Loucy (cell line): ENCODE data around the gene PPME1.

Experiments used
- H2AFZ ChIP-seq: fragments of 200-600 bp; sonication (generic); 2 replicates; pipeline ENCODE4 v1.6.0; 2016; ENCODE audit warnings: antibody characterized with exemption, mild to moderate bottlenecking, low read length, moderate library complexity
- H3F3A ChIP-seq: fragments of 200-600 bp; 2 replicates; pipeline ENCODE4 v1.6.0; 2016; ENCODE audit warnings: antibody characterized with exemption, low read depth, mild to moderate bottlenecking
- H3K27me3 ChIP-seq: fragments of 200-600 bp; sonication (generic); 2 replicates; pipeline ENCODE4 v1.6.1; 2014; ENCODE audit warnings: low read length, mild to moderate bottlenecking; ENCODE audit not compliant: insufficient read depth, poor library complexity, severe bottlenecking
- H3K36me3 ChIP-seq: fragments of 200-600 bp; sonication (generic); 2 replicates; pipeline ENCODE4 v1.6.1; 2016; ENCODE audit warnings: low read length; ENCODE audit not compliant: insufficient read depth
- H3K4me1 ChIP-seq: fragments of 200-600 bp; sonication (generic); 2 replicates; pipeline ENCODE4 v1.5.1; 2014; ENCODE audit warnings: low read length, mild to moderate bottlenecking; ENCODE audit not compliant: insufficient read depth, poor library complexity, severe bottlenecking
- H3K4me2 ChIP-seq: fragments of 200-600 bp; sonication (generic); 2 replicates; pipeline ENCODE4 v1.6.0; 2014; ENCODE audit warnings: antibody characterized with exemption, low read length, low read depth, mild to moderate bottlenecking; ENCODE audit not compliant: poor library complexity, severe bottlenecking
- H3K4me3 ChIP-seq: fragments of 200-600 bp; sonication (generic); 2 replicates; pipeline ENCODE4 v1.5.1; 2014; ENCODE audit warnings: low read length, mild to moderate bottlenecking, mixed read lengths; ENCODE audit not compliant: poor library complexity, severe bottlenecking
- H3K79me2 ChIP-seq: fragments of 200-600 bp; sonication (generic); 2 replicates; pipeline ENCODE4 v1.6.1; 2014; ENCODE audit warnings: low read length; ENCODE audit not compliant: insufficient read depth
- H3K9ac ChIP-seq: fragments of 200-600 bp; sonication (generic); 2 replicates; pipeline ENCODE4 v1.6.0; 2014; ENCODE audit warnings: mild to moderate bottlenecking, low read depth, low read length, moderate library complexity; ENCODE audit not compliant: poor library complexity, severe bottlenecking
- H3K9me2 ChIP-seq: fragments of 200-600 bp; sonication (generic); replicated peaks from 2 replicates; pipeline ENCODE4 v1.6.1; 2016; ENCODE audit warnings: low read depth, low read length, mixed read lengths
- H3K9me3 ChIP-seq: fragments of 200-600 bp; sonication (generic); 2 replicates; pipeline ENCODE4 v1.6.1; 2014; ENCODE audit warnings: mild to moderate bottlenecking, antibody characterized with exemption, low read length, low read depth; ENCODE audit not compliant: insufficient read depth
- H4K20me1 ChIP-seq: fragments of 200-600 bp; sonication (generic); 2 replicates; pipeline ENCODE4 v1.6.0; 2014; ENCODE audit warnings: antibody characterized with exemption, low read length, mild to moderate bottlenecking; ENCODE audit not compliant: insufficient read depth, poor library complexity, severe bottlenecking
- CTCF ChIP-seq: fragments of 200-600 bp; sonication (generic); conservative IDR thresholded peaks from 2 replicates; pipeline ENCODE4 v1.5.1; 2014; ENCODE audit warnings: mild to moderate bottlenecking, antibody characterized with exemption, low read length
- EZH2phosphoT487 ChIP-seq: fragments of 200-600 bp; IDR thresholded peaks from 2 replicates; pipeline ENCODE4 v1.6.1; 2018; ENCODE audit warnings: antibody characterized with exemption, mild to moderate bottlenecking, moderate library complexity, borderline replicate concordance

Gene PPME1

GRCh38 chr11:74153224-74153623 is 17.9 kb upstream of the PPME1 start:
- no peak overlapping the region for H2AFZ ChIP-seq
- H3K79me2 ChIP-seq: peaks cover 5% of the 10 kb centered on the region; the same call in 1 of the 2 replicates
- H3K4me2 ChIP-seq: no peak overlapping the region
- H3K27me3 ChIP-seq: no peaks in the 10 kb centered on the region
- H3K36me3 ChIP-seq: peaks cover 12% of the 10 kb centered on the region
- TF ChIP-seq CTCF (no peak), EZH2phosphoT487 (no peak)
- peaks cover 3% of the 10 kb centered on the region for H3K4me1 ChIP-seq
- H3K9me2 ChIP-seq: no peaks in the 10 kb centered on the region
- no peaks in the 10 kb centered on the region for H3F3A ChIP-seq
- 0 out of 2 replicates have a peak, but pooled peaks cover 5% of the 10 kb centered on the region for H3K9me3 ChIP-seq
- no peak overlapping the region for H3K4me3 ChIP-seq
- H4K20me1 ChIP-seq: no peaks in the 10 kb centered on the region
- no peak overlapping the region for H3K9ac ChIP-seq

GRCh38 chr11:74154620-74155281 is 16.3 kb upstream of the PPME1 start:
- no peaks in the 10 kb centered on the region for H3K27me3 ChIP-seq
- 0 out of 2 replicates have a peak, but pooled peaks cover 5% of the 10 kb centered on the region for H3K9me3 ChIP-seq
- no peak overlapping the region for H3K9ac ChIP-seq
- H3K9me2 ChIP-seq: no peaks in the 10 kb centered on the region
- H3K4me1 ChIP-seq: peaks cover 3% of the 10 kb centered on the region
- H2AFZ ChIP-seq: no peak overlapping the region
- TF ChIP-seq CTCF (no peak), EZH2phosphoT487 (no peak)
- no peaks in the 10 kb centered on the region for H3F3A ChIP-seq
- peaks cover 16% of the 10 kb centered on the region for H3K36me3 ChIP-seq
- H4K20me1 ChIP-seq: no peaks in the 10 kb centered on the region
- H3K79me2 ChIP-seq: peaks cover 5% of the 10 kb centered on the region; the same call in 1 of the 2 replicates
- no peak overlapping the region for H3K4me2 ChIP-seq
- no peak overlapping the region for H3K4me3 ChIP-seq

- Histone ChIP-seq H3K36me3 (peaks cover 16% of the 10 kb centered on the region), H2AFZ (no peak overlapping the region), H3K9me3 (0 out of 2 replicates have a peak, but pooled peaks cover 5% of the 10 kb centered on the region), H3K27me3 (no peaks in the 10 kb centered on the region), H4K20me1 (no peaks in the 10 kb centered on the region), H3K9ac (no peak overlapping the region), H3K4me2 (no peak overlapping the region), H3F3A (no peaks in the 10 kb centered on the region), H3K4me3 (no peak overlapping the region), H3K79me2 (peaks cover 17% of the 10 kb centered on the region; the same call in 1 of the 2 replicates), H3K9me2 (no peaks in the 10 kb centered on the region), H3K4me1 (peaks cover 5% of the 10 kb centered on the region)
- TF ChIP-seq CTCF: no peak
- TF ChIP-seq EZH2phosphoT487: no peak
Measured at GRCh38 chr11:74157169-74157568, 13.9 kb upstream of the PPME1 start.
